ENCODE results near the gene ANKRD65. TPM values are rescaled to one million over a fixed set of nuclear protein-coding genes. Genes with fewer than 3 reads are reported as not detected.
"Not testable (repeated sequence)": the region's sequence is repeated elsewhere in the genome, so short reads cannot be mapped to it uniquely, and the experiment has no call there.

Gene ANKRD65
- 0.07 and 0.14 TPM in 2 replicates for total RNA-seq

- DNase-seq (ENCODE audit: low read depth, low spot score): no peak
Measured at GRCh38 chr1:1421147-1421906, at the start of gene ANKRD65. Gene ANKRD65 (minus strand): TSS chr1:1421276. CDS start chr1:1421005, 271 bp downstream.

GRCh38 chr1:1468196-1468985 lies 47.3 kb upstream of the ANKRD65 start:
- DNase-seq (ENCODE audit: low read depth, low spot score): not testable (repeated sequence)

GRCh38 chr1:1463312-1463711 lies 42.2 kb upstream of the ANKRD65 start:
- DNase-seq (ENCODE audit: low read depth, low spot score): no peak

GRCh38 chr1:1462318-1462966 lies 41.4 kb upstream of the ANKRD65 start:
- DNase-seq (ENCODE audit: low read depth, low spot score): no peak

- DNase-seq (ENCODE audit: low read depth, low spot score): no peak
Measured at GRCh38 chr1:1461721-1462317, 40.7 kb upstream of the ANKRD65 start.

- DNase-seq (ENCODE audit: low read depth, low spot score): no peak
Measured at GRCh38 chr1:1460540-1461130, 39.6 kb upstream of the ANKRD65 start.

- not testable (repeated sequence) for DNase-seq (ENCODE audit: low read depth, low spot score)
Measured at GRCh38 chr1:1459711-1460110, 38.6 kb upstream of the ANKRD65 start.

- not testable (repeated sequence) for DNase-seq (ENCODE audit: low read depth, low spot score)
Measured at GRCh38 chr1:1459156-1459555, 38.1 kb upstream of the ANKRD65 start.

- DNase-seq (ENCODE audit: low read depth, low spot score): not testable (repeated sequence)
Measured at GRCh38 chr1:1456683-1457255, 35.7 kb upstream of the ANKRD65 start.

GRCh38 chr1:1455934-1456333 lies 34.9 kb upstream of the ANKRD65 start:
- DNase-seq (ENCODE audit: low read depth, low spot score): not testable (repeated sequence)

GRCh38 chr1:1455366-1455884 lies 34.3 kb upstream of the ANKRD65 start:
- no peak for DNase-seq (ENCODE audit: low read depth, low spot score)

- DNase-seq (ENCODE audit: low read depth, low spot score): not testable (repeated sequence)
Measured at GRCh38 chr1:1454286-1455056, 33.4 kb upstream of the ANKRD65 start.

GRCh38 chr1:1452882-1453281 lies 31.8 kb upstream of the ANKRD65 start:
- DNase-seq (ENCODE audit: low read depth, low spot score): no peak

- not testable (repeated sequence) for DNase-seq (ENCODE audit: low read depth, low spot score)
Measured at GRCh38 chr1:1452365-1452739, 31.3 kb upstream of the ANKRD65 start.

- no peak for DNase-seq (ENCODE audit: low read depth, low spot score)
Measured at GRCh38 chr1:1451696-1452364, 30.8 kb upstream of the ANKRD65 start.

GRCh38 chr1:1450616-1451015 lies 29.5 kb upstream of the ANKRD65 start:
- not testable (repeated sequence) for DNase-seq (ENCODE audit: low read depth, low spot score)

GRCh38 chr1:1449099-1449739 lies 28.1 kb upstream of the ANKRD65 start, which contains the start of gene ATAD3C:
Gene ATAD3C (plus strand): TSS chr1:1449689. CDS start chr1:1450684, 995 bp downstream.
- no peak for DNase-seq (ENCODE audit: low read depth, low spot score)

- DNase-seq (ENCODE audit: low read depth, low spot score): not testable (repeated sequence)
Measured at GRCh38 chr1:1446631-1447030, 25.6 kb upstream of the ANKRD65 start.
